ENCODE data around the gene KIAA1755.
A peak's percentile ranks its signal among the peaks of the same experiment; 100 is the strongest.

Gene KIAA1755

DNA sequence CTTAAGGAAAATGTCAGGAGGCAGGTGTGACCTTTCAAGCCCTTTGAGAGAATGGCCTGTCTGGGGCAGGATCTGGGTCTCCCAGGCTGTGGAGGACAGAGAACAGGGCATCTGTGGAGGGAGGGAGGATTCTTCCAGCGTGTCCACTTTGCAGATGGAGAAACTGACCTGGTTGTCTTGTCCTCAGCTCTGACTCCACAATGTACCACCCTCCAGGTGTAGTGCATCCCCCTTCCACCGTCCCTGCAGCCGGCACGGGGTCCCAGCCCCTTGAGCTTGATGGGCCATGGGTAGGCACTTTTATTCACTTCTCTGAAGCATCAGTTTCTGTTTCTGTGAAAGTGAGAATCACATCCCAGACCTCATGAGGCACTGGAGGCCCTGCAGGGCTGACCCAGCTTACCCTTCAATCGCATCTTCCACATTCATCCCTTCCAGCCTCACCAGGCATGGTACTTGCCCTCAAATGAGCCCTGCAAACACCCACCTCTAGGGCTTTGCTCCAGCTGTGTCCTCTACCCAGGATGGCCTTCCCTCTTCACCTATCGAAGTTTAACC lies 90.8 kb downstream of the KIAA1755 start:
- no peak for DNase-seq (ENCODE audit: low read depth)
- no peak overlapping the region for H3K4me3 ChIP-seq (ENCODE audit: low read length)
- TF ChIP-seq CTCF (conservative IDR thresholded peaks at IDR 0.05; ENCODE audit: low read depth, low read length): no peak

GRCh38 chr20:38168791-38169589 lies 91.5 kb downstream of the KIAA1755 start:
- TF ChIP-seq CTCF (conservative IDR thresholded peaks at IDR 0.05; ENCODE audit: low read depth, low read length): no peak
- H3K4me3 ChIP-seq (ENCODE audit: low read length): no peak overlapping the region
- DNase-seq (ENCODE audit: low read depth): no peak

GRCh38 chr20:38167851-38168760 lies 92.4 kb downstream of the KIAA1755 start:
- no peak overlapping the region for H3K4me3 ChIP-seq (ENCODE audit: low read length)
- DNase-seq (ENCODE audit: low read depth): peak; percentile 68
- TF ChIP-seq CTCF (conservative IDR thresholded peaks at IDR 0.05; ENCODE audit: low read depth, low read length): no peak

- no peak for TF ChIP-seq CTCF (conservative IDR thresholded peaks at IDR 0.05; ENCODE audit: low read depth, low read length)
- H3K4me3 ChIP-seq (ENCODE audit: low read length): no peak overlapping the region
- no peak for DNase-seq (ENCODE audit: low read depth)
Observed at GRCh38 chr20:38167328-38167850, 93.1 kb downstream of the KIAA1755 start.

GRCh38 chr20:38166703-38167233 lies 93.8 kb downstream of the KIAA1755 start:
- H3K4me3 ChIP-seq (ENCODE audit: low read length): no peak overlapping the region
- TF ChIP-seq CTCF (conservative IDR thresholded peaks at IDR 0.05; ENCODE audit: low read depth, low read length): no peak
- DNase-seq (ENCODE audit: low read depth): no peak

GRCh38 chr20:38165966-38166702 lies 94.4 kb downstream of the KIAA1755 start:
- H3K4me3 ChIP-seq (ENCODE audit: low read length): no peak overlapping the region
- no peak for DNase-seq (ENCODE audit: low read depth)
- no peak for TF ChIP-seq CTCF (conservative IDR thresholded peaks at IDR 0.05; ENCODE audit: low read depth, low read length)

Data from retinal pigment epithelial cell (primary cell).